GM12864 (cell line): ENCODE data around the gene HOXB4.

ENCODE experiments used
- DNase-seq: peaks from one replicate; pipeline ENCODE4 v3.0.0-alpha.2; 2011; ENCODE audit warnings: low read depth
- H3K4me3 ChIP-seq: 2 replicates; pipeline ENCODE4 v1.5.1; 2011; ENCODE audit warnings: mild to moderate bottlenecking, low read depth, low read length, control low read depth
- CTCF ChIP-seq: IDR thresholded peaks from 2 replicates; pipeline ENCODE4 v1.5.1; 2011; ENCODE audit warnings: low read depth, mild to moderate bottlenecking, moderate library complexity, low read length, control low read depth, inconsistent platforms; ENCODE audit errors: missing control alignments

HOXB4 gene

GRCh38 chr17:48553190-48553547 lies 25.0 kb downstream of the HOXB4 start:
- H3K4me3 ChIP-seq, result no peak overlapping the region
- TF ChIP-seq CTCF, result no peak

GRCh38 chr17:48552466-48553189 lies 25.5 kb downstream of the HOXB4 start:
- H3K4me3 ChIP-seq, result no peak overlapping the region
- no peak for TF ChIP-seq CTCF
- DNase-seq, result no peak

More at GRCh38 chr17:48553190-48553547, 25.0 kb downstream of the HOXB4 start:
- DNase-seq, result no peak

GRCh38 chr17:48551596-48552465 lies 26.3 kb downstream of the HOXB4 start:
- TF ChIP-seq CTCF, result no peak
- no peak for DNase-seq
- no peak overlapping the region for H3K4me3 ChIP-seq

- TF ChIP-seq CTCF, result no peak
- H3K4me3 ChIP-seq, result no peak overlapping the region
- DNase-seq, result no peak
Observed at GRCh38 chr17:48551214-48551555, 27.0 kb downstream of the HOXB4 start.

- DNase-seq, result no peak
- no peak for TF ChIP-seq CTCF
- H3K4me3 ChIP-seq, result no peak overlapping the region
Observed at GRCh38 chr17:48550502-48551213, 27.5 kb downstream of the HOXB4 start.

- TF ChIP-seq CTCF, result no peak
- DNase-seq, result no peak
- no peak overlapping the region for H3K4me3 ChIP-seq
Observed at GRCh38 chr17:48549914-48550501, 28.1 kb downstream of the HOXB4 start.
